ENCODE results near the gene KRT1.

DNA sequence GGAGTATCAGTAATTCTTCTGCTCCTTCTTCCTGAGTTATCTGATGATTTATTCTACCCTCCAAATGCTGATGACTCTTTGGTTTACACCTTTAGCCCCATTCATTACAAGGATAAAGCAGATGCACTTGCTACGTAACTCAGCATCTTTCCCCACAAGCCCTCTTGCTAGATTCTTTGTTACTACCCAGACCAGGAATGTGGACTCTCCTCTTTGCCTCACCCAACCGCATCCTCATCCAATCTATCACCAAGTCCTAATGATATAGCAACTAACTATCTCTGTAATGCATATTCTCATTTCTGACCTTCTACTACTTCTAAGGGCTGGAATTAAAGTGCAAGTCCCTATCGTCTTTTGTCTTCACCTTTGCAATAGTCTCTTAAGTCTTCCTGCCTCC is 9.2 kb downstream of the KRT1 start:
- TF ChIP-seq EZH2 (IDR thresholded peaks at IDR 0.05) (no peak), POLR2AphosphoS5 (IDR thresholded peaks at IDR 0.05; ENCODE audit: borderline replicate concordance, low read depth, low read length) (no peak)

Measured in SK-N-MC (cell line).